Activated CD4-positive, alpha-beta T cell treated with anti-CD3 and anti-CD28 coated beads for 4 hours (primary cell): ENCODE data around the gene PTRHD1.
A peak's percentile ranks its signal among the peaks of the same experiment; 100 is the strongest.

Experiments used
- DNase-seq, 2 donors: peaks; one replicate each; pipeline ENCODE4 v3.0.0-alpha.2; 2020

The PTRHD1 gene

GRCh38 chr2:24828238-24828996 lies 35.2 kb upstream of the PTRHD1 start:
- DNase-seq = no peak

DNA sequence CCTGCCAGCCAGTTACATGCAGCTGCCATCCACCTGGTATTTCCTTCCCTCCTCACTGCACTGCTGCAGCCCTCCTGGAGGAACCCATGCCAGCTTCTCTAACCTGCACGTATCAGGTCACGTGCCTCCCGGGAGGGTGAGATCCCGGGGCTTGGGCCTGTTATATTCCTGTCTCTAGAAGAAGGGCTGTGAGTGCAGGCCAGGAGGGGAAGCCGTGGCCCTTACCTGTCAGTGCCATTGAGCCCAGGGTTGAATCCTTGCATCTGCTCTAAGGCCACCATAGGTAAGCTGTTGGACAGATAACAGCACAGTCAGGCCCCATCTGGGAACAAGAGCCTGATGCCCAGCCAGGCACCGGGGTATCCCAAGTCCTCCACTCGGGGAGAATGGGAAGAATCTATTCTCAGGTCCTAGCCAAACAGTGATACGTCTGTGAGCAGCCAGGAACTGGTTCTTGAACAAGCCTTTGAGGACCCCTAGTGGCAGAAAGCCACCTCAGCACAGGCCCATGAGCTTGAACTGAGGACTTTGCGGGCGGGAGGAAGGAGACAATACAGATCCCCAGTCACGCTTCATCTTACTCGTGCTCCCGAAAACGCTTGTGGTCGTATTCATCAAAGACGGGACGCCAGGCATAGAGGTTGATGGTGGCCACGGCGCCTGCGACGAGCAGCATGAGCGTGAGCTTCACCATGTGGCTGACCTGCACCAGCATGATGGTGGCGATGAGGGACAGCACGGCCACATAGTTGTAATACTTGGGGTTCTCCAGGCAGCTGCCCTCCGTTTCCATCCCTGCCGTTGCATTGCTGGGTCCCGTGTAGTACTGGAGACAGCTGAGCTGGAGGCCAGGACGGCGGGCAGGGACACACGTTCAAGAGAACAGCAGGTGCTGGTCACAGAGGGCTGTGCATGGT lies 34.4 kb upstream of the PTRHD1 start:
- peak; percentile 69 to 74 for DNase-seq

DNA sequence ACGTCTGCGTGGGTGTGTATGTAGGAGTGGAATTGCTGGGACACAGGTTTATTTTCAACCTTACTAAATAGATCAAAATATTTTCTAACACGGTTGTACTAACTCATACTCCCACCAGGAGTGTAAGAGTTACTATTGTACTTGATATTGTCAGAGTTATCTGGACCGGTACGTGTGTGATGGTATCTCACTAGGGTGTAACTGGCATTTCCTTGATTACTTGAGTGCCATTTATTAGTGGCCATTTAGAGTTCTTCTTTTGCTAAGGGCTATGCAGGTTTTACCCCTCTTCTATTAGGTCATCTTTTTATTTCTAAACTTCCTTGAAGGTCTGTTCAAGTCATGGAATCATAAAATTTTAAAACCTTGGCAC lies 33.6 kb upstream of the PTRHD1 start:
- no peak for DNase-seq

DNA sequence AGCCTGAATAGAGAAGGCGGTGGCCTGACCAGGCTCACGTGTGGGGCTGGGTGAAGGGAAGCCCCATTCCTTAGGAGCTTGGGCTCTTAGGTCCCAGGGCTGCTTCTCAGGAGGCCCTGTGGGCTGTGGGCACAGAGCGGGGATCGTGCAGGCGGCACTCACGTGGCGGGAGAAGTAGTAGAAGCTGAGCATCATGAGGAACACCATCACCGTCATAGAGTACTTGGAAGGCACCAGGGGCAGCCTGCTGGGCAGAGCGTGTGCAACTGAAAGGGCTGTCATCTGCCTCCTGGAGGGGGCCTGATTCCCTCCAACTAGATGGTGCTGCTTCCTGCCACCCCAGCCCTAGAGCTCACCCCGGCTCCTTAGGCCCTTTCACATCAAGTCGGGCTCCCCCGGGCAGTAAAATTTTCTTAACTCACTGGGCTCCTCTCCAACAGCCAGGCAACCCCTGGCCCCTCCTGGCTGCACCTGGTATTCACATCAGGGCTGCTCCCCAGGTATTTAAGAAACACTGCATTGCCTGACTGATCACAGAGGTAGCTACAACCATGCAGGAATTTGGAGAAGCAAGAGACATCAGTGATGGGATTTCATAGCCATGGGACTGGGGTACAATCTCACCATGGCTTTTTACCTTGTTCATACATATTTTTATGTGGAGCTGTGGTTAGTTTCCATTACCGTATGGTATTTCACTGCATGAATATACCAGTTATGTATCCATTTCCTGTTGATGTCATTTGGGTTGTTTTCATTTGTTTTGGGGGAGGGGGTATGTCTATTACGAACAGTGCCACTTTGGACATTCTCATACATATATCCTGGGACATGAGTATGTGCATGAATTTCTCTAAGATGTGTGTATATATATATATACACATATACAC lies 32.9 kb upstream of the PTRHD1 start:
- DNase-seq = no peak

- peak in 1 of 2 donors; percentile 16 for DNase-seq
Observed at GRCh38 chr2:24824966-24825882, 32.0 kb upstream of the PTRHD1 start.

DNA sequence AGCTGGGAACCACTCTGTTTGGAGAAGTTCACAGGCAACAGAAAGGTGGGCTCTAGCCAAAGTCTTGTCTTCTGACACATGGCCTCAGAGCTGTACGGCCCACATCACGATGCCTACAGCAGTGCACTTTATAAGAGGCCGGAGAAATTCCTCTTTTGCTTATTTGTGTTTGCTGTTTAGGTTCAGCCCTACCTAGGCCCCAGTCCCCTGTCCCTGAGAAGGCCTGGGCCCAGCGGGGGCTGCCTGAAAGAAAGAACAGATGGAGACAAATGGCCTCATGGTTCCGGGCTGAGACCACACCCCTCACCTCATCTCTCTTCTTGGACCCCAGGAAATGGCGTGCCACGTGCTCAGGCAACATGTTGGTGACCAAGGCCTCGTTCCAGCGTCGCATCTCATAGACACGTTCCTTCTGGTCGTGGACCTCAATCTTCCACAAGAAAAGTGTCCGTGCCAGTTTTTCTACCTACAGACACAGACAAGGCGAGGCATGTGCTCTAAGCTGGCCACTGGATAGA lies 30.9 kb upstream of the PTRHD1 start:
- no peak for DNase-seq

DNA sequence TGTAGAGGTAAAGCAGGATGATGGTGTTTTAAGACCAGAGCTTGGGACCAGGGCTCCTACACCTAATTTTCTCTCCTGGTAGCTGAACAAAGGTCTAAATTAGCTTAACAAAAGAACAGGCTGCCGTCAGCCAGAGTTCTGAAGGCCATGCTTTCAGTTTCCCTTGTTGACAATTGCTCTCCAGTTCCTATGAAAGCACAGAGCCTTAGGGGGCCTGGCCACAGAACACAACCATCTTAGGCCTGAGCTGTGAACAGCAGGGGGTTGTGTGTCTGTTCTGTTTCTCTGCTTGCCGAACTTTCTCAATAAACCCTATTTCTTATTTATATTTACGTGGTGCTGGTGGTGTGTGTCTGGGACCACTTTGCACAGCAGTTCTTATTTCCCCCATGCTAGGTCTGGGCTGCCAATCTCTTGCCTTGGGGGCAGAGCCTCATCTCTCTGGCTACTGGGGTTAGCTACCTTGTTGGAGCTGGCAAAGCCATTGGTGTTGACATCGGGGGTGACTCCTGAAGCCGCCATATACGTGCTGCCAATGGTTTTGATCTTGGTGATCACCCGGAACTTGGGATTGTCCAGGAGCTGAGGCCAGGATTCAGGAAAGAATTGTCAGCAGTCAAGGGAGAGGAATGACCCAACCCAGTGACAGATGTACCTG lies 29.0 kb upstream of the PTRHD1 start:
- DNase-seq = no peak

- DNase-seq = no peak
Observed at GRCh38 chr2:24821433-24821891, 28.3 kb upstream of the PTRHD1 start.

GRCh38 chr2:24820598-24821432 lies 27.6 kb upstream of the PTRHD1 start:
- DNase-seq = no peak

GRCh38 chr2:24820175-24820513 lies 27.0 kb upstream of the PTRHD1 start:
- no peak for DNase-seq

DNA sequence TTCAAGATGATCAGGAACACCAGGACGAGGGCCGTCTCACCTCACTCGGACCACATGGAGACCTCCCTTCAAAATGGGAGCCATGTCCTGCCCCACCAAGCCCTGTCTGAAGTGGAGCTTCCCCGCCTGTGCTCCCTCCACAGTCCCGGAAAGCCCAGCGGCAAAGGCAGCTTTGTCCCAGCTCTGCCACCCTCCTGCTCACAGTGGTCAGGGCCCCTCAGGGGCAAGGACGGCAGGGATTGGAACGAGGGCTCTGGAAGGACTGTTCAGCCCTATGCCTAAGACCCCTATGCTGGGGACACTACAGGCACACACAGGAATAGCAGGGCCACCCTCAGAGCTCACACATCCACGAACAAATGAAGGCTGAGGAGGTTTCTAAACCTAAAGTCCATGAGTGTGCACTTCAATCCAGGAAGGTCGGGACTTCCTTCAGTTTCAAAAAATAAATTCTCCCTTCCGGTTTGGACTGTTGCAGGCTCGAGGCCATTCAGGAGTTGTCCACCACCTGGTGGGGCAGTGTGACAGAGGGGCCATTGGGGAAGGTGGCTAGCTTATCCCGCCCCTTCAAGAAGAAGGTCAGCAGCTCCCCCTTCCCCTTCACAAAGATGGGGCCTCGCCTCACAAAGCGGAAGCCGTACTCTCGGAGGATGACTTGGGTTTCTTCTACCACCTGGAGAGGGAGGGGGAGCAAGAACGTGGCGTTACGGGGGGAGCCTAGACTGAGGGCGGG lies 26.4 kb upstream of the PTRHD1 start:
- no peak for DNase-seq

DNA sequence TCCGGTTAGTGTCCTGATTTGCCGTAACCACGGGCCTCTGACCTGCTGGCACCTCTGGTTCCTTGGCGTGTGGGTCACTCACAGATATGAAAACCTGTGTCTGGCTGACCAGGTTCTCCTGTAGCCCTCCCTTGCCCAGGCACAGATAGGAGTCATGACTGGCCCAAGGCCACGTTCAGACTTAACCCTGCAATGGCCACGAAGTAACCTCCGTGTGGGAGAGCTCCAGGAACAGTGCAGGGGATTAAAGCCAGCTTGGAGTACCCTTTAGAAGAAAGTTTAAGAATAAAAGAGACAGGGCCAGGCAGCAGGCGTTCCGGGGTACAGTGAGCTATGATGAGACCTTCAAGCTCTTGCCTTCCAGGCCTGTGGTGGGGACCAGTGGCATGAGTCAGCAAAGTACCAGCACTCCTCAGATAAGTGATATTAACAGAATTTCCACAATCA lies 25.6 kb upstream of the PTRHD1 start:
- no peak for DNase-seq

GRCh38 chr2:24816884-24817283 lies 23.7 kb upstream of the PTRHD1 start:
- DNase-seq = no peak

- no peak for DNase-seq
Observed at GRCh38 chr2:24816404-24816803, 23.2 kb upstream of the PTRHD1 start.

DNA sequence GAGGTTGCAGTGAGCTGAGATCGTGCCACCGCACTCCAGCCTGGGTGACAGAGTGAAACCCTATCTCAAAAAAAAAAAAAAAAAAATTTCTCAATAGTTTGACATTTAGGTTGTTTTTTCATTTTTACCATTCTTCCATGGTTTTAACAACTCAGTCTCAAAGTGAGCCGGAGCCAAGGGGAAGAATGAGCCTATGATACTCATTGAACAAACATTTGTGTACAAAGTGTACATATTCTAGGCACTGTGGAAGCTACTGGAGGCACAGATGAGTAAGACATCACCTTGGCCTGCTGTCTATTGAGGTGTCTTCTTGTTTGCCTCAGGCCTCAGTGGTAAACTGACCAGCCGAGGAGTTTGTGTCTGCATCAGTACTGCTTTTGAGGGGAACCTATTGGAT lies 22.0 kb upstream of the PTRHD1 start:
- DNase-seq = no peak

GRCh38 chr2:24814516-24814915 lies 21.3 kb upstream of the PTRHD1 start:
- no peak for DNase-seq

GRCh38 chr2:24813691-24814137 lies 20.5 kb upstream of the PTRHD1 start:
- no peak for DNase-seq

DNA sequence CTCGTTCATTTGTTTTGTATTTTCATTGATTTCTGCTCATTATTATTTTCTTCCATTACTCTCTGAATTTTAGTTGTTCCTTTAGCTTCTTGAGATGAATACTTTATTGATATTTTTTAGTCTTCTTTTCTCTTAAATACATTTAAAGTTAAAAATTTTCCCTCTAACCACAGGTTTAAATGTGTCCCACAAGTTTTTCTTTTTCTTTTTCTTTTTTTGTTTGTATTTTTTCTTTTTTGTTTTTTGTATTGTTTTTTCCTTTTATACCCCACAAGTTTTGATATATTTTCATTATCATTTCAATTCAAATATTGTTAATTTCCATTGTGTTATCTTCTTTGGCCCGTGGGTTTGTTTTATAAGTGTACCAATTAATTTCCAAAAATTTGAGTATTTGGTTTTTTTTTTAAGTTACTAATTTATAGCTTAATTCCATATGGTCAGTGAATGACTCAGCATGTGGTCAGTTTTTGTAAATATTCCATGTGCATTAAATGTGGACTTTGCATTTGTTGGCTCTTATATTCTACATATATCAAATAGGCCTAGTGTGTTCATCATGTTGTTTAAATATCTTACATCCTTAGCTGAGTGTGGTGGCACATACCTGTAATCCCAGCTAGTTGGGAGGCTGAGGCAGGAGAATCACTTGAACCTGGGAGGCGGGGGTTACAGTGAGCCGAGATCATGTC lies 16.3 kb upstream of the PTRHD1 start:
- no peak for DNase-seq

DNA sequence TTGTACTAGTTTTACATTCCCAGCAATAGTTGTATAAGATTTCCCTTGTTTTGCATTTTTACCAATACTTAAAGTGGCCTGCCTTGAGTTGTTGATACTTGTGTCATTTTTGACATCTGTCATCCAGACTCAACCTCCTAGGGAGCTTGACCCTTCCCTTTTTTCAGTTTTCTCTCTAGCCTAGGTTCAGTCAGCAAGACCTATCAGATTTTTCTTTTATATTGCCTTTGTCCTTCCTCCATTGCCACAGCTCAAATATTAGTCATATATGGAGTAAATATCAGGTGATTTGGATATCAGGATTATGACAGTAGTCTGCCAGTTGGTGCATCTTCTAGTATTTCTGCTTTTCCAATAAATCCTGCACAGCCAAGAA lies 13.5 kb upstream of the PTRHD1 start:
- DNase-seq = no peak
